Left renal cortex interstitium (tissue), 4 donors: ENCODE data around the gene GPR39. TPM values are rescaled to one million over a fixed set of nuclear protein-coding genes. Genes with fewer than 3 reads are reported as not detected.
A peak's percentile ranks its signal among the peaks of the same experiment; 100 is the strongest.
"Not testable (repeated sequence)": the region's sequence is repeated elsewhere in the genome, so short reads cannot be mapped to it uniquely, and the experiment has no call there.

Experiments used
- DNase-seq, 4 donors: peaks; one replicate each; pipeline ENCODE4 v3.0.0-alpha.2; 2013; ENCODE audit warnings: low read depth in 4 of 4, low spot score in 2 of 4, missing footprints in 1 of 4
- polyA plus RNA-seq, 4 donors: library from polyadenylated mRNA; unstranded; fragments of 120-200 nt; gene quantifications; one replicate each; pipeline ENCODE4 v1.2.1, GENCODE V29; 2013; ENCODE audit not compliant: insufficient read length in 4 of 4

The GPR39 gene
- 1 to 10 TPM; 3.0 to 4.6 (median 3.5) TPM for polyA plus RNA-seq

DNA sequence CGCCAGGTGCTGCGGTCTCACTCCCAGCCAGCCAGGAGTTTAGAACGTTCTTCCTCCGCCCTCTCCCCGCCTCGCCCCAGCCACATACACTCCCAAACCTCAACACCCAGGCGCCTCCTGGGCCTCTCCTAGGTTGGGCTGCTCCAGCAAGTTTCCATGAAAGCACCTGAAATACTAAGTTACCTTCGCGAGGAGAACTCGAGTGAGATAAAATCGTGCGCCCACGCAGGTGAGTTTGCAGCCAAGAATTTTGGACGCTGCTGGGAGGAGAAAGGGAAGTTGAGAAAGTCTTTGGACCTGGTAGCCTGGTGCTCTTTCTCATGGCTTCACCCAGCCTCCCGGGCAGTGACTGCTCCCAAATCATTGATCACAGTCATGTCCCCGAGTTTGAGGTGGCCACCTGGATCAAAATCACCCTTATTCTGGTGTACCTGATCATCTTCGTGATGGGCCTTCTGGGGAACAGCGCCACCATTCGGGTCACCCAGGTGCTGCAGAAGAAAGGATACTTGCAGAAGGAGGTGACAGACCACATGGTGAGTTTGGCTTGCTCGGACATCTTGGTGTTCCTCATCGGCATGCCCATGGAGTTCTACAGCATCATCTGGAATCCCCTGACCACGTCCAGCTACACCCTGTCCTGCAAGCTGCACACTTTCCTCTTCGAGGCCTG lies at the start of gene GPR39:
TSS of gene GPR39 (plus strand) at position 83 of the 673 bp plus-strand sequence.
- DNase-seq: peak in 1 of 4 donors; percentile 11

DNA sequence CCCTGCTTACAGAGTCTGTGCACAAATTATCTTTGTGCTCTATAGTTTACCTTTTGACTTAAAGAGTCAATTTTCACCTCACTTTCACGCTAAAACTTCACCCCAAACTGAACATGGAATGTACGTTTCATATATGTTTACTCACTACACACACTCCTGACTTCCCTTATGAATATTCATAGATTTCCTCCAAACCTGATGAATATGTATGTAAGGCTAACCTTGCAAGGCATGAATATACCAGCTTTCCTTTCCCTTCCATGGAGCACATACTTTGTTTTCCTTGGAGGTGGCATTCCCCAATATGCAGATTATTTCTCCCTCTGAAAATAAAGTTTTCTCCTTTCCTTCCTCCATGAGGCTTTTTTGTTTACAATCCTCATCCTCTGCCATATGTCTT lies 48.4 kb upstream of the GPR39 start:
- no peak for DNase-seq

DNA sequence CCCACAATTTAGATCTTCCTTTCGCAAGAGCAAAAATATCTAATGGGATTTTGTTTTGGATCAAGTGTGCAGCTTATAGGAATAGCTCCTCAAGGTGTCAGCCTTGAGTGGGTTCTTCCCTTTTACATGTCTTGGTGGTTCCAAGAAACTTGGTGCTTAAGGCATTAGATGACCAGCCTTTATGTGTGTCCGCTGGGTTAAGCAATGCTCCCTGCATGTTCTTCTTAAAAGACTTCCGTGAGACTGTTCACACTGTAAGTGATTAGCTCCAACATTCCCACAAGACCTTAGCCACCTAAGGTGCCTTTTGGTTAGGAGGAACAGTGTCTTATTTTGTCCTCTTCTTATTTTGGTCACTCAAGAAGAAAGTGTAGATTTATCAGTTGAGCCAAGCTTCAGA lies 44.3 kb upstream of the GPR39 start:
- DNase-seq: no peak

DNA sequence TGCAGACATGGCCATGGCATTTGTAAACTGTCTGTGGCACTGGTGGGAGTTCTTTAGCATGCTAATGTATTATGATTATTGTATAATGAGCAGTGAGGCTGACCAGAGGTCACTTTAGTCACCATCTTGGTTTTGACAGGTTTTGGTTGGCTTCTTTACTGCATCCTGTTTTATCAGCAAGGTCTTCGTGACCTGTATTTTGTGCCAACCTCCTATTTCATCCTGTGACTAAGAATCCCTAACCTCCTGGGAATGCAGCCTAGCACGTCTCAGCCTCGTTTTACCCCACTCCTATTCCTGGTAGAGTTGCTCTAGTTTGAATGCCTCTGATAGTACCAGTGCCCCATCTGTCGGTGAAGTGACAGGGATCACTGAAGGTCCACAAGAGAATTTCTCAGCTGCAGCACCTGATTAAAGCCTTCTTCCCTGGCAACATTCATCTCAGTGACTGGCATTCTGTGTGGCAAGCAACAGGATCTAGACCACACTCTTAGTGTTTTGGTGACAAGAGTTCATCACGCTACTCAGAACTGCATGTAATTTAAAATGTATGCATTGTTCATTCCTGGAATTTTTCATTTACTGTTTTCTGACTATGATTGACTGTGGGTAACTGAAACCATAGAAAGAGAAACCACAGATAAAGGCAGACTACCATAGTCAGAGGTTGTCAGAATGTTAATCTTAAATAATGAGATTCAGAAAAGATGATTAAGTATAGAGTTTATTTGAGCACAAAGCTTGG lies 43.0 kb upstream of the GPR39 start:
- no peak for DNase-seq

DNA sequence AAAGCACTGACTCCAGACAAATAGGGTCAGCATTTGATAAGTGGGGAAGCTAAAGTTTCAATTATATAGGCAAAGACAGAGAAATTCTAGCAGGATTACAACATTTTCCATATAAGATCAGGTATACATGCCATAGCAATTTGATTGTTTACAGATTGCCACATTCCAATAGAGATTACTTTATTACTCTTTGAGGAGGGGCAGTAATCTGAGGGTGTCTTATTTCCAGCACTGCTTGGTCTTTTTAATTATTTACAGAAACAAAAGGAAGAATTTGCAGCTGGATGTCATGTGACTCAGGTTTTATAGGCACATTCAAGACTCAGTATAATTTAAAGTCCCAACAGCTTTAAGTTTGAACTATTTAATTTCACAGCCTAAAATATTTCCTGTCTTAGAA lies 42.5 kb upstream of the GPR39 start:
- no peak for DNase-seq

DNA sequence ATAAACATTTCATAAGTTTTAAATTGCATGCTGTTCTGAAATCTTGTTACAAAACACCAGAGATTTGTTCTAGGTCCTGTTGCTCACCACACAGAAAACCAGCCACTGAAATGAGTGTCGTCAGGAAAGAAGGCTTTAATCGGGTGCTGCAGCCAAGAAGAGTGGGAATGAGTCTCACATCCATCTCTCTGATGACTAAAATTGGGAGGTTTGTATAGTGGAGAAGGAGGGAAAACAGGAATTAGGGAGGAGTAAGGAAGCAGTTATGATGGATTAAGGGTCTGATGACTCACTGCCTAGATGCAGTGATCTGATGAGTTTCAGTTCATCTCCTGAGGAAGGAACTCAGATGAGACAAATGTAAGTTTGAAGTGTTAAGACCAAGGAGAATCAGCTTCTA lies 42.1 kb upstream of the GPR39 start:
- DNase-seq: no peak

DNA sequence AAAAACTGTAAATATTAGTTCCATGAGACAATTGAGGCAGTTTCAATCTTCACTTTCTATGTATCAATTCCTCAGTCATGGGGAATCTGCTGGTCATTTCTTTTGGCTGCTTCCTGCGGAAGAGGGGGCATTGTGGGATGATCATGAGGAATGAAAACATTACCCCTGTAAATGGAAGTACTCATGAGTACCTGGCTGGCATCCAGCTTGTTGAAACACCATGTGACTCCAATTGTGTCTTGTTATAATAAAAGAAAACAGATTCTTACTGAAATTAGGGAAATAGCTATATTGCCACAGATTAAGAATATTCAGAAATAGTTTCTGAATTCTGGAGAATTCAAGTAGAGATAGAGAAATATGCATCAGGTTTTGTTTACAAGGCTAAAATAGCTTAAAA lies 41.6 kb upstream of the GPR39 start:
- DNase-seq: no peak

DNA sequence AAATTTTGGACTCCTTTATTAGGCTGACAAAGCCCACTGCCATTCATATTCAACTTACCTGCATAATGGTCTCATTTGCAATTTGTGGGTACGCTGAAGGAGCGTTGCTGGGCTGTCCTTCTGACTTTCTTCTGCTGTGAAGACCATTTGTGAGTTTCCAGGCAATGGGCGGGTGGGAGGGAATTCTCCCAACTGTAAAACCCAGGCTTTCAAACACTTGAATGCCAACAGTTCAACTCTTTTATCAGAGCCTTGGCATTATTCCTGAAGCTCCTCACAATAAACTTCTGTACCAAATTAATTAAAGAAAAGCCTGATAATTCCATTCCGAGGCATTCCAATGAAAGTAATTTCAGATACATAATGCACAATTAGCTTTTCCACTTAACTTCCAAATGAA lies 35.2 kb upstream of the GPR39 start:
- no peak for DNase-seq

DNA sequence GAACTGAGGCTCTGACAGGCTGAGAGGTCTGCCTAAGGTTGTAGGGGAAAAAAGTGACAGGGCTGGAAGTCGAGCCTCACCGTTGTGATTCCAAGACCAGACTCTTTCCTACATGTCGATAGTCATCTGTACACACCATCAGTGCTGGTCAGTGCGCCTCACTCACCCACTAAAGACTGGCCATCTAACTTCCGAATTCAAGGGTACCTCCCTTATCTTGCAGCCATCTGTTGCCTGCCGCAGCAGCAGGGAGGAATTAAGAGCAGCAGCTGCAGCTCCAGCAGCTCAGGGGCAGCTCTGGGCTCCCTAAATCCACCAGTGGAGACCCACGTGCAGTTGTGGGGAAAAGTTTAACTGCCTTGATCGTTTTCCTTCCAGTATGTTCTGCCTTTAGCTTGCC lies 32.6 kb upstream of the GPR39 start:
- no peak for DNase-seq

DNA sequence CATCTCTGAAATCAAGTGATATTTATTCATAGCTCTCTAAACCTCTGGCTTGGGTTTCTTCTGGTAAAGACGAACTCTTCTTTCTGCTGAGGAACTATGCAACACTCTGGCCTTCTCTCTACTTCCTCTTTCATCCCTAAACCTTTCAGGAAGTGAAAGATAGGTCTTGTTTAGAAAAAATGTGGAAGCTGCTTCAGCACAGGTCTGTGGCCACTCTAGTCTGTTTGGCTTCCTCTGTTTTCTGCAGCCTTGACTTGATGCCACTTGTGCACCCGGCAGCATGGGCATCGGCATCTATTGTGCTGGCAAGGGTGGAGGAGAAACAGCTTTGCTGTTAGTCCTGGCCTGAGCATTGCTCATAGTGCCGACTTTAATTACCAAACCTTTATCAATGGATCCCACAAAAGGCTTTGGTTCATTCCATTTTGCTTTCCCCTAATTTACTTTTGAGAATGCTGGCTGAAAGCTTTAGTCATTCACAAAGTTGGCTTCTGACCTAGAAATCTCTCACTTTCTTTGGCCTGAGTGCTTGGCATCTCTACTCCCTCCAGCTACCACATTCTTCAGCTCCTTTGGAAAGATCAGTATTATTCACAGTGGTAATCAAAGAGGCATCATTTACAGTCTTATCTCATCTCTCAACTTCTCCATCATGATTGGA lies 32.0 kb upstream of the GPR39 start:
- DNase-seq: no peak

DNA sequence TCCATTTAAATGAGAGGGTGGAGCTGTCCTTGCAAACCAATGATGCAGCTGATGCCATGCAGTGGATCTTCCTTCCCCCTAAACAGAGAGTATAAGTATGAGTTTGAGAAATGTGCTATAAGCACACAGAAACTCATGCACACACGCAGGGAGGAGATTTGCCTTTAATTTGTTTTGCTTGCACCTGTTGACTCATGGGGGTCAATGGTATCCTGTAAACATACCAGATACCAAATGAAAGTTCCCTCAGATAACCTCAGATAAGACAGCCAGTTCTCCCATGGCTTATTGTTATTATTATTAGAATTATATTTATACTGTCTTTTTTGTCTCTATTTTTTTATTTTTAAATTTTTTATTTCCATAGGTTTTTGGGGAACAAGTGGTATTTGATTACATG lies 29.5 kb upstream of the GPR39 start:
- no peak for DNase-seq

DNA sequence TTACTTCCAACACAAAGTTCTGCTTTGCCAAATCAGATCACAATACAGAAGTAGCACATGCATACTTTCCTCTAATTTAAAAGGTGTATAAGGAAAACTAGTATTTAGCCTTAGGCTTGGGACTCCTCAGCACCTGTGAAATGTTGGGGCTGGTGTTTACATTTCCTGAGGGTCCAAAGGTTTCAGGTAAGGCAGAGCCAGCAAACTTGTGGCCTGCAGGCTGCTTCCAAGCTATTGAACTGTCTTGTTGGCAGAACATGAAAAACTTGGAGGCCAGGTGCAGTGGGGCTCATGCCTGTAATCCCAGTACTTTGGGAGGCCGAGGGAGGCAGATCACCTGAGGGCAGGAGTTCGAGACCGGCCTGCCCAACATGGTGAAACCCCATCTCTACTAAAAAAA lies 26.5 kb upstream of the GPR39 start:
- no peak for DNase-seq

DNA sequence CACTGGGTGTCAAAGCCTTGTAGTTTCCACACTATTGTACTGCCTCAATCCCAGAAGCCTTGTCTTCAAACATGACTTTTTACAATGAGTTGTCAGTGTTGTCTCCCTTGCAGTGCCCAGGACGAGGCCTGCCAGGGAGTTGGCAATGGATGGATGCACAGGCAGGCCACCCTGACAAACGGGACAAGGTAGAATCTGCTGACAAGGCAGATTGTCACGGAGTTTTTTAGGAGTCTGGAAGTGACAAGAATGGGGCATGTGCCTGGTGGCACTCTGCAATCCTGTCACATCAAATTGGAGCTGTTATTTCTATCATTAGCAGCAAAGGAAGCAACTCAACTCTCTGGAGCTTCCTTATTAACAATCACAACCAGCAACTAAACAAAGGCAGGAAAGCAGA lies 25.2 kb upstream of the GPR39 start:
- no peak for DNase-seq

DNA sequence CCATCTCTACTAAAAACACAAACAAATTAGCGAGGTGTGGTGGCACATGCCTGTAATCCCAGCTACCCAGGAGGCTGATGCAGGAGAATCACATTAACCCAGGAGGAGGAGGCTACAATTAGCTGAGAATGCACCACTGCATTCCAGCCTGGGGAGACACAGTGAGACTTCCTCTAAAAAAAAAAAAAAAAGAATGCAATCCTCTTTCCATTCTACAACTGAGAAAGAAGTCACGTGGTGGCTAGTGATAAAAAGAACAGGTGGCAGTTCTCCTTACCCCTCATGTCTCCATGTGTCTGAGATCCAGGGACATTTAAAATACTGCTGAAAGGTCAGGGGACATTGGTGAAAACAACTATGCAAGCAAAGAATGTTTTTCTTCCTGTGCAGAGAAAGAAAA lies 24.4 kb upstream of the GPR39 start:
- DNase-seq: peak in 2 of 4 donors; percentile 35 to 51

DNA sequence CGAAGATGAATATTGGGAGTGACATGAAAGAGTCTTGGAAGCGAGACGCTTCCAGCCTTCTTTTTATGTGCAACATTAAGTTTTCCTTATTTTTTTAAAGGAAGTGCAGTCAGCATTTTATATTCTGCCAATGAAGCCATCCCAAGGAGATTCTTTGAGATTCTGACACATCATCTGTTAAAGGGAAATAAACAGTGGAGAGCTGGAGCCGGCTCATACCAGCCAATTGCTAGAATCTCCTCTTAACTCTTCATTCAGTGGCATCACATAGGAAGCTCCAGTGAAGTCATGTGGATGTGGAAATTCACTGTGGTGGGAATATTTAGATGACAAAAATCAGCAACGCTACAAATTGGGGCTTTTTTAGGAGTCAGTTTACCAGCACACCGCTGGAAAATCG lies 23.7 kb upstream of the GPR39 start:
- DNase-seq: no peak

DNA sequence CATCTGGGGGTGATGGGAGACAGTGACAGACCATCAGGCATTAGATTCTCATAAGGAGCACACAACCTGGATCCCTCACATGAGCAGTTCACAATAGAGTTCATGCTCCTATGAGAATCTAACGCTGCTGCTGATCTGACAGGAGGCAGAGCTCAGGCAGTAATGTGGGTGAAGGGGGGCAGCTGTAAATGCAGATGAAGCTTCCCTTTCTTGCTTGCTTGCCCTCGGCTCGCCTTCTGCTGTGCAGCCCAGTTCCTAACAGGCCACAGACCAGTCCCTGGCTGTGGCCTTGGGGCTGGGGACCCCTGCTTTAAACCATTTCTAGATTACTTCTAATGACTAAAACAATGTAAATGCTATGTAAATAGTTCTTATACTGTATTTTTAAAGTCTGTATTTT lies 19.6 kb upstream of the GPR39 start:
- DNase-seq: not testable (repeated sequence)

DNA sequence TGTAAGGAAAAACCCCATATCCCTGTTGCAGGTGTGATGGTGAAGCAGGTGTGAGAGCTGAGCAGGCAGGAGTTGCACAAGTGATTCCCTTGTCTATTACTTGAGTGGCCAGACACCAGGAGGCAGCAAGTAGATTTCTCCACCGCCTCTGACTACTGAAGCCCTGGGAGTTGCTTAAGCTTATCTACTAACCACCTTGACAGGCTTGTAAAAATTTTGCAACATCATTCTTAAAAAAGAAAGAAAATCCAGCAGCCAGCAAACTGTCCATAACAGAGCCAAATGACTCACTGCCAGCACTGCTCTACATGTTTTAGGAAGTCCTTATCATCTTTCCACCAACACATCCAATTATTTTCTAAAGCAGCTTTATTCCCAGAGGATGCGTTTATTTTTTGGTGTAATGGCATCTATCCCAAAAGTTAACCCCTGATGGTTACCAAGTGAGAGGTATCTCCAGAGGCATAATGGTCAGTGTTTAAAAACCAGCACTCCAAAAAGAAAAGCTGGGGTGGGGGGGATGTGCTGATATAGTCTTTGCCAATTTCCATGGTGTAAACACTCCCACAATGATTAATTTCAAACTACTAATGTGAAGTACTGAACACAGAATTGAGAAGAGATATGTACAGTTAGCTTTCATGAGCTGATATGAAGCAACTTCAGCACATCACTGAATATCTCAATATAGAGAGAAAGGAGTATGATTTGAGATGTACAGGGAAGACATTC lies 16.3 kb upstream of the GPR39 start:
- no peak for DNase-seq

DNA sequence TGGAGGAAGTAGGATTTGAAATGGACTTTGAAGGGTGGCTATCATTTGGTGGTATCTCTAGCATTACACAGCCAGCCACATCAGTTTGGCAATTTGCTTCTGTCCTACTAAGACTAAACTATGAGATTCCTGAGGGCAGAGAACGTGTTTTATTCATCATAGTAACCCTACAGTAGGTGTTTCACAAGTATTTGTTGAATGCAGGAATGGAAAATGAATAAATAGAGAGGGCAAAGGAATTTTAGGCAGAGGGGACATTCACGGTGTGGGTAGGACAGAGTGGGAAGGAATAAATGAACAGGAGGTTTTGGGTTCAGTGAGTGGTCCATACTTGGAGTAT lies 15.7 kb upstream of the GPR39 start:
- DNase-seq: no peak

DNA sequence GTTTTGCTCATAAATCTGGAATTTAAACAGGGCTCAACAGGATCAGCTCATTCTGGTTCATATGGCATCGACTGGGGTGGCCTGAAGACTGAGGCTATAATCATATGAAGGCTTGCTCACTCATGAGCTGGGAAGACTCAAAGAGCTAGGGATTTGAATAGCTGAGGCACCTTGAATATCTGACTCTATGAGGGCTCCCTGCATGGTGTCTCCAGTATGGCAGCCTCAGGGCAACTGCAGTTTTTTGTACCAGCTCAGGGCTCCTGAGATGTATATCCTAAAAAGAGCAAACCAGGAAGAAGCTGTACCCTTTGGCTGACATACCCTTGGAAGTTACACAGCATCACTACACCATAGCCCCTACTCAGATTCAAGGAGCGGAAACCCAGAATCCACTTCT lies 15.3 kb upstream of the GPR39 start:
- DNase-seq: no peak

DNA sequence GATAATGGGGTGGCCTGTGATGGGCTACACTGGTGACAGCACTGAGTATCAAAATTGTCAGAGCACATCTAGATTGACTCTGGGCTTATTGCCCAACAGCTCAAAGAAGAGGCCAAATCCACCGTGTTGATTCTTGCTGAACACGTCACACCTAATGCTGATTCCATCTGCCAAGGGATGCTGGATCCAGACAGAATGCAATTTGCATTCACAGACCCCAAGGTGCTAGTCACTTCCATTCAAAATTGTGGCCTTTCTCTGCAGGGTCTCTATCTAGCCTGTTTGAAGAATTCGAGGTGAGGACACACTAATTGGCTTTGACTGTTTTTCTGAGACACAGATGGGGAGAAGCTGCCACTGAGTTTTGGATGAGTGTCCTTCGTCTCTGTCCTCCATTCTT lies 13.5 kb upstream of the GPR39 start:
- no peak for DNase-seq

DNA sequence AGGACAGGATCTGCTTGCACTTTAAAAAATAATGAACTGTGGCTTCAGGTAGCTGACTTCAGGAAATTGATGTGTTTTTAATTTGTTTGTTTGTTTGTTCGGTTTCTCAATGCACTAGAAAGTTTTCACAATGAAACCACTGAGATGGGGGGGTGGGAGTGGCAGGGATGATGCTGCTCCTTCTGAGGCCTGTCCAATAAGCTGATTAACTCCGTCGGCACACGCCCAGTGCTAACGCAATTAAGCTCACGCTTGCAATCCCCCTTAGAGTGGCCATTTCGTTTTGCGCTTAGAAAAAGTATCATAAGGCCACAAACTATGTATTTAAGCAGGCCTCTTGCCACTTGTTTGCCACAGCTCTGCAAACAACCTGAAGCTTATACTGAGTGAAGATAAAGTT lies 12.5 kb upstream of the GPR39 start:
- DNase-seq: no peak
